Prostate gland (tissue), 2 donors: ENCODE results near the gene GABRR1. TPM values are rescaled to one million over a fixed set of nuclear protein-coding genes. Genes with fewer than 3 reads are reported as not detected.

ENCODE experiments used
- DNase-seq: peaks from one replicate; pipeline ENCODE4 v3.0.0-alpha.2; 2019; ENCODE audit warnings: low spot score
- H3K27ac ChIP-seq, 2 donors: fragments of 200-600 bp; sonication (generic); 2 replicates each; pipeline ENCODE4 v1.5.1; 2017 to 2019
- H3K27me3 ChIP-seq: fragments of 200-600 bp; sonication (generic); replicated peaks from 2 replicates; pipeline ENCODE4 v1.5.1; 2019; ENCODE audit not compliant: insufficient read depth
- H3K36me3 ChIP-seq, 2 donors: fragments of 200-600 bp; sonication (generic); 1 replicate in 1 of 2; 2 replicates in 1 of 2; pipeline versions ENCODE4 v1.5.1 to v1.8.1; 2017 to 2019
- H3K4me1 ChIP-seq: fragments of 200-600 bp; sonication (generic); replicated peaks from 2 replicates; pipeline ENCODE4 v1.5.1; 2019
- H3K4me3 ChIP-seq, 2 donors: fragments of 200-600 bp; sonication (generic); 2 replicates each; pipeline ENCODE4 v1.5.1; 2017 to 2019
- H3K9me3 ChIP-seq: fragments of 200-600 bp; sonication (generic); 2 replicates; pipeline ENCODE4 v1.5.1; 2017
- POLR2A ChIP-seq: fragments of 450-650 bp; IDR thresholded peaks from one replicate; pipeline ENCODE4 v1.6.1; 2016; ENCODE audit warnings: antibody characterized with exemption, mild to moderate bottlenecking
- POLR2AphosphoS5 ChIP-seq: sonication (generic); formaldehyde crosslinking; IDR thresholded peaks from one replicate; pipeline ENCODE4 v1.6.1; 2017; ENCODE audit warnings: antibody characterized with exemption
- WGBS: methylation state at CpG from one replicate; pipeline ENCODE4 v1.1.5; 2018; 5-methylcytosine and 5-hydroxymethylcytosine counted together
- intact Hi-C: fragments of 100-400 bp; cut with DNase I; formaldehyde crosslinking; loops from one replicate; pipeline ENCODE4 v1.14.2; 2022
- total RNA-seq, 2 donors: library from RNA; depleted of rRNA; stranded (reverse); fragments of >200 nt; gene quantifications; one replicate each; pipeline ENCODE4 v1.1.0, GENCODE V29; 2016
- TF ChIP-seq, protein P1 (sequence below), 4 experiments: fragments of 200-600 bp in 2 of 4; fragments of 450-650 bp in 2 of 4; sonication (generic) in 2 of 4; IDR thresholded peaks; 1 replicate in 3 of 4; 2 replicates in 1 of 4; pipeline ENCODE4 v1.5.1; 2016 to 2019; ENCODE audit warnings: antibody characterized with exemption in 4 of 4, mild to moderate bottlenecking in 2 of 4, moderate library complexity in 2 of 4

GABRR1 gene
- total RNA-seq, 2 donors from 2014 or later: 0.97 TPM; not detected in 1

DNA sequence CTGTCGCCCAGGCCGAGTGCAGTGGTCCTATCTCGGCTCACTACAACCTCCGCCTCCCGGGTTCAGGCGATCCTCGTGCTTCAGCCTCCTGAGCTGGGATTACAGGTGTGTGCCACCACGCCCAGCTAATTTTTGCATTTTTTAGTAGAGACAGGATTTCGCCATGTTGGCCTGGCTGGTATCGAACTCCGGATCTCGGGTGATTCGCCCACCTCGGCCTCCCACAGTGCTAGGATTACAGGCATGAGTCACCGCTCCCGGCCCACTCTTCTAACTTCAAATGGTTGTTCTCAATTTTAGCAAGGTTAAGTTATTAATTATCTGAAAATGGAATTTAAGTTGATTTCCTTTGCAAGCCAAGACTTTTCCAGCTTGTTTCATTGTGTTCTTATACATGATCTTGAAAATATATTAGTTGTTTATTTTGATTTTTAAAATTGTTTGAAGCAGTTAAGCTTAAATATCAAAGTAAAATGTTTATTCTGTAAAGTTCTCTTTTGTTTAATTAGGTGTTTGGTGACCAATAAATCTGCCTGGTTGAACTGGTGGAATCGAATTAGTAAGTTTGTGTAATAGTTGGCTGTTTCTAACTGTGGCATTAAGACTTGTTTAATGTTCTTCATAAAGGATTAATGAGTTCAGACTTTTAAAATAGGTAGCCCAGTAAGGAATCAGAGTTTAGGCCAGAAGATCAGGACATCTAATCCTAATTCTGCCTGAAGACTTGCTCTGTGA, 69.0 kb downstream of the GABRR1 start:
- DNase-seq: no peak

DNA sequence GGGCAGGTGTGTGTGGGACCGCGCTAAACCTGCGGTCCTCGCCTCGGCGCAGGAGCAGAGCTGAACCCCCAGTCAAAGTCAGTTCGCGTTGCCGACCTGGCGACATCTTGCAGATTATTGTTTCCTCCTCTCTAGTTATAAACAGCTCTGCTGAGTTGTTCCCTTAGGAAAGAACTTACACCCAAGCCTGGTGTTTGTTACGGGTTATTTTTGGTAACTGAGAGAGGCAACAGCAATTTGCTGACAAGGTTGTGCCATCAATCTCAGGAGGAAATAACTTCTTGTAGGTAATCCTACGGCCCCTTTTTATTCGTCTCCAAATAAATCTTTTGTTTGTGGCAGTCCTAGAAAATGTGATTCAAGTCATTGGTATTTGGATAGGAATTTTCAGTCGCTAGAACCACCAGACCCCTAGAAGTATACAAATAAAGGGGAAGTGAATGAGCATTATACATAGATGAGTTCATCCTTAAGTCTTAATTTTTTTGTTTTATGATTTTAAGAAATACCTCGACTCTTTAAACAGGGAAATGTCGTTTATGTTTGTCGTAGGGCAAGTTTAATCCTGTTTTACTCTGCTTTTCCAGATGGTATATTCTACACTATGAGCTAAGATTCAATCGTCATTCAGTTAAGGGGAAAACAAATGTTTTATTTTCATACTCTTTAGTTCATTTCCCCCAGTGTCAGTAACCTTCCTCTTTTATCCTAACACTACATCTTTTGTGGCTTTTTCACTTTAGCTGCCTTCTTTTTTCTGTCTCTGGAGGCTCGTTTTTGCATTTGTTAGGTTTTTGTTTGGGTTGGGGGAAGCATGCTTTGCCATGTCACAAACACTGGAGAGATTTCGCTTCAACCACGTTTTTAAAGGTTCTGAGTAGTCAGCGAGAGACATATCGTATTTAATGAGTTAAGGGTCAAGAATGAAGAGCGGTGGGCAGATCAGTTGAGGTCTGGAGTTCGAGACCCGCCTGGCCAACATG, 70.1 kb downstream of the GABRR1 start:
- Histone ChIP-seq H3K4me1 (peaks cover 5% of the 10 kb centered on the region), H3K27me3 (no peaks in the 10 kb centered on the region), H3K9me3 (no peaks in the 10 kb centered on the region), H3K4me3 (peak overlapping the region; percentile 78 to 87), H3K36me3 (no peaks in the 10 kb centered on the region), H3K27ac (peak overlapping the region; percentile 94 to 97)
- WGBS: 20% methylated on average over 26 of the region's 26 CpGs
- peak; percentile 38 for DNase-seq
- TF ChIP-seq POLR2AphosphoS5 (peak; percentile 17), POLR2A (no peak)
- intact Hi-C loops: loop anchor here (2.0 to 5.0 kb wide), 2 partner anchors 65 to 206 kb away; partner anchors contain the start of genes PNRC1 and UBE2J1

More for the DNA sequence above, 69.0 kb downstream of the GABRR1 start:
- no peaks in the 10 kb centered on the region for H3K9me3 ChIP-seq
- 61% methylated on average over 17 of the region's 17 CpGs for whole genome bisulfite sequencing
- H3K36me3 ChIP-seq: no peaks in the 10 kb centered on the region
- TF ChIP-seq, protein P1, sequence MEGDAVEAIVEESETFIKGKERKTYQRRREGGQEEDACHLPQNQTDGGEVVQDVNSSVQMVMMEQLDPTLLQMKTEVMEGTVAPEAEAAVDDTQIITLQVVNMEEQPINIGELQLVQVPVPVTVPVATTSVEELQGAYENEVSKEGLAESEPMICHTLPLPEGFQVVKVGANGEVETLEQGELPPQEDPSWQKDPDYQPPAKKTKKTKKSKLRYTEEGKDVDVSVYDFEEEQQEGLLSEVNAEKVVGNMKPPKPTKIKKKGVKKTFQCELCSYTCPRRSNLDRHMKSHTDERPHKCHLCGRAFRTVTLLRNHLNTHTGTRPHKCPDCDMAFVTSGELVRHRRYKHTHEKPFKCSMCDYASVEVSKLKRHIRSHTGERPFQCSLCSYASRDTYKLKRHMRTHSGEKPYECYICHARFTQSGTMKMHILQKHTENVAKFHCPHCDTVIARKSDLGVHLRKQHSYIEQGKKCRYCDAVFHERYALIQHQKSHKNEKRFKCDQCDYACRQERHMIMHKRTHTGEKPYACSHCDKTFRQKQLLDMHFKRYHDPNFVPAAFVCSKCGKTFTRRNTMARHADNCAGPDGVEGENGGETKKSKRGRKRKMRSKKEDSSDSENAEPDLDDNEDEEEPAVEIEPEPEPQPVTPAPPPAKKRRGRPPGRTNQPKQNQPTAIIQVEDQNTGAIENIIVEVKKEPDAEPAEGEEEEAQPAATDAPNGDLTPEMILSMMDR (IDR thresholded peaks at IDR 0.05): no peak
- TF ChIP-seq POLR2AphosphoS5: peak; percentile 25
- TF ChIP-seq POLR2A: no peak
- H3K4me1 ChIP-seq: peaks cover 5% of the 10 kb centered on the region
- no peaks in the 10 kb centered on the region for H3K27me3 ChIP-seq
- intact Hi-C loops: loop anchor here (5.0 kb wide), 1 partner anchor 66 kb away; the partner anchor contains the start of gene PNRC1
- H3K4me3 ChIP-seq: peak overlapping the region; percentile 78 to 87
- peak overlapping the region; percentile 94 to 97 for H3K27ac ChIP-seq

DNA sequence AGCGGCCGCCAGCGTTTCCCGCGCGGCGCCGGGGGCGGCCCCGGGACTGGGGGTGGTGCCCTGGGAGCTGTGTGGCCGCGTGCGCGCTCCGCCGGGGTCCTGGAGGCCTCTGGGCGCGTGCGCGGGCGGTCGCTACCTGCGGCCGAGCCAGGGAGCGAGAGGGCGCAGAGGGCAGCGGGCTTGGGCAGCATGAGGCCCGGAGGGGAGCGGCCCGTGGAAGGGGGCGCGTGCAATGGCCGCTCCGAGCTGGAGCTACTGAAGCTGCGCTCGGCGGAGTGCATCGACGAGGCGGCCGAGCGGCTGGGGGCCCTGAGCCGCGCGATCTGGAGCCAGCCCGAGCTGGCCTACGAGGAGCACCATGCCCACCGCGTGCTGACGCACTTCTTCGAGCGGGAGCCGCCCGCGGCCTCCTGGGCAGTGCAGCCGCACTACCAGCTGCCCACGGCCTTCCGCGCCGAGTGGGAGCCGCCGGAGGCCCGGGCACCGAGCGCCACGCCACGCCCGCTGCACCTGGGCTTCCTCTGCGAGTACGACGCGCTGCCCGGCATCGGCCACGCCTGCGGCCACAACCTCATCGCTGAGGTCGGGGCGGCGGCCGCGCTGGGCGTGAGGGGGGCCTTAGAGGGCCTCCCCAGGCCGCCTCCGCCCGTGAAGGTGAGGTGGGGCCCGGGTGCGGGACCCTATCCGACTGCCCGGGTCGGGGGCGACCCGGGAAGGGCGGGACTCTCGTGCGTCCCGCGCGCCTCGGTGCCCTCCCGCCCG, 71.0 kb downstream of the GABRR1 start, which contains the start of gene PM20D2:
PM20D2 (plus strand) TSS at position 100 of the 762 bp plus-strand sequence; CDS start at position 190, 90 bp downstream.
- Histone ChIP-seq H3K27me3 (no peaks in the 10 kb centered on the region), H3K36me3 (no peaks in the 10 kb centered on the region), H3K27ac (peak within 1 kb of the TSS; percentile 94 to 97), H3K4me1 (peaks cover 5% of the 10 kb centered on the region), H3K4me3 (peak within 1 kb of the TSS; percentile 78 to 87), H3K9me3 (no peaks in the 10 kb centered on the region)
- peak; percentile 60 for DNase-seq
- WGBS: 0% methylated on average over 37 of the region's 102 CpGs
- TF ChIP-seq POLR2AphosphoS5 (no peak), POLR2A (peak; percentile 68)
- intact Hi-C loops: loop anchor here (2.0 to 5.0 kb wide), 2 partner anchors 64 to 207 kb away; partner anchors contain the start of genes PNRC1 and UBE2J1

DNA sequence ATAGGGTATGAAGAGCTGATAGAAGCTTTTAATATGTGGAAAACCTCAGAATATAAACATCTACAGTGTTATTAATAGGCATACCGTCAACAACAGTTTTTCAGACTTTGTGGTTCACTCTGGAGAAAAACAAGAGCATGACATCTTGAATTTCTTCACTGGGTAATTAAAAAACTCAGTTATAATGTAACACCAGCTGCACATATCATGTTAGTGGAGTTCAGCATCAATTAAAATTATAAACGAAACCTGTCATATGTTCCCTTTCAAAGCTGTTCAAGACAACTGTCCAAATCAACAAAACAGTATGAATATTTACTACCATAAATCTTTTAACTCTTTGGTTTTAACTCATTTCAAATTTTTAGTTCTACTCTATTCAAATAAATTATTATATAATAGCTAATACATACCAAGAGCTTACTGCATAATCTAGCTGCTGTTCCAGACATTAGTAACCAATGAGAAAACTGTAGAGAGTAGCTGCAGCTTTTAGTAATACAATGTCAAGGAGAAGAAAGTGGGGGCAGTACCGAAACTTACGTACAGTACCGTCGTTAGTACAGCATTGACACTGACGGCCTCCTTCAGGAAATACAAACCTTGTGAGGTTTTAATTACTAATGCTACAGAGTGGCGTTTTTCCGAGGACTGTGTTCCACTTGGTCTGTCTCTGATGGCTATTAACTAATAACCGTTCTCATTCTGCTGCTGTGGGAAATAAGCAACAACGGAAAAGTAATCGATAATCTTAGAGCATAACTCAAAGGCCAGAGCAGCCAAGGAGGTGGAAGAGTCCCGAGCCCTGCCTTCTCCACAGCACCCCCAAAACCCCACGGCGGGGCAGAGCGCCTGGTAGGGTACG, 71.8 kb downstream of the GABRR1 start:
- intact Hi-C loops: loop anchor here (5.0 kb wide), 1 partner anchor 63 kb away; the partner anchor contains the start of gene PNRC1
- Histone ChIP-seq H3K36me3 (no peaks in the 10 kb centered on the region), H3K27ac (peak overlapping the region; percentile 94 to 97), H3K4me3 (peak overlapping the region; percentile 78 to 87), H3K27me3 (no peaks in the 10 kb centered on the region), H3K9me3 (no peaks in the 10 kb centered on the region), H3K4me1 (peaks cover 5% of the 10 kb centered on the region)
- TF ChIP-seq POLR2A (no peak), POLR2AphosphoS5 (no peak)
- TF ChIP-seq, protein P1 (IDR thresholded peaks at IDR 0.05): no peak
- 5% methylated on average over 17 of the region's 17 CpGs for WGBS
- DNase-seq: peak; percentile 28
